Measurements from ENCODE around the gene ACOT7. TPM values are rescaled to one million over a fixed set of nuclear protein-coding genes. Genes with fewer than 3 reads are reported as not detected.

ACOT7 gene
- total RNA-seq, 2 experiments from 2014 or later, result 23.4 to 53.6 TPM

- TF ChIP-seq CTCF (conservative IDR thresholded peaks at IDR 0.05; ENCODE audit: low read length), result no peak
- TF ChIP-seq EZH2phosphoT487 (IDR thresholded peaks at IDR 0.05; ENCODE audit: borderline replicate concordance, low read depth, low read length), result no peak
- Histone ChIP-seq H4K20me1 (ENCODE audit: insufficient read depth, low read length) (no peaks in the 10 kb centered on the region), H3K79me2 (ENCODE audit: insufficient read depth, low read depth, low read length) (no peaks in the 10 kb centered on the region), H3K9me3 (ENCODE audit: low read length) (no peaks in the 10 kb centered on the region), H3K4me1 (ENCODE audit: insufficient read depth, low read length, poor library complexity, severe bottlenecking) (no peaks in the 10 kb centered on the region), H3K4me3 (ENCODE audit: low read depth, low read length, poor library complexity, severe bottlenecking) (no peak overlapping the region), H3K27ac (ENCODE audit: low read depth, low read length, poor library complexity, severe bottlenecking) (no peak overlapping the region), H3K4me2 (ENCODE audit: low read length) (no peak overlapping the region), H3K36me3 (ENCODE audit: insufficient read depth, low read length) (no peaks in the 10 kb centered on the region), H2AFZ (ENCODE audit: low read length) (no peak overlapping the region), H3K9me2 (ENCODE audit: insufficient read depth, low read length) (no peaks in the 10 kb centered on the region)
- intact Hi-C loops (cut with micrococcal nuclease; ENCODE audit: unreplicated experiment), result no loop called here
- POLR2A ChIA-PET, result no interaction called here
- BruUV-seq (replicated peaks), result no TSS peak
- no peak for DNase-seq (ENCODE audit: low spot score)
- CTCF ChIA-PET (ENCODE audit: unreplicated experiment), result no interaction called here
These were observed 122.6 kb downstream of the ACOT7 start for GRCh38 chr1:6271006-6271405.

- CTCF ChIA-PET (ENCODE audit: unreplicated experiment), result no interaction called here
- no TSS peak for BruUV-seq (replicated peaks)
These were observed 123.2 kb downstream of the ACOT7 start for GRCh38 chr1:6270401-6270800.

More at GRCh38 chr1:6270401-6270800, 123.2 kb downstream of the ACOT7 start:
- Histone ChIP-seq H3K9me2 (ENCODE audit: insufficient read depth, low read length) (no peaks in the 10 kb centered on the region), H3K36me3 (ENCODE audit: insufficient read depth, low read length) (no peaks in the 10 kb centered on the region), H3K9me3 (ENCODE audit: low read length) (no peaks in the 10 kb centered on the region), H4K20me1 (ENCODE audit: insufficient read depth, low read length) (no peaks in the 10 kb centered on the region), H3K27ac (ENCODE audit: low read depth, low read length, poor library complexity, severe bottlenecking) (no peak overlapping the region), H3K79me2 (ENCODE audit: insufficient read depth, low read depth, low read length) (no peaks in the 10 kb centered on the region), H2AFZ (ENCODE audit: low read length) (no peak overlapping the region), H3K4me1 (ENCODE audit: insufficient read depth, low read length, poor library complexity, severe bottlenecking) (no peaks in the 10 kb centered on the region), H3K4me2 (ENCODE audit: low read length) (no peak overlapping the region), H3K4me3 (ENCODE audit: low read depth, low read length, poor library complexity, severe bottlenecking) (no peak overlapping the region)
- no peak for DNase-seq (ENCODE audit: low spot score)
- POLR2A ChIA-PET, result no interaction called here
- TF ChIP-seq EZH2phosphoT487 (IDR thresholded peaks at IDR 0.05; ENCODE audit: borderline replicate concordance, low read depth, low read length) (no peak), CTCF (conservative IDR thresholded peaks at IDR 0.05; ENCODE audit: low read length) (no peak)
- intact Hi-C loops (cut with micrococcal nuclease; ENCODE audit: unreplicated experiment), result no loop called here

All from OCI-LY7 (cell line).